ENCODE data around the gene HOXB8.

The HOXB8 gene

GRCh38 chr17:48567646-48568354, 47.3 kb downstream of the HOXB8 start:
- DNase-seq (ENCODE audit: low read depth), result no peak

- no peak for DNase-seq (ENCODE audit: low read depth)
These were observed 47.9 kb downstream of the HOXB8 start for GRCh38 chr17:48567209-48567608.

GRCh38 chr17:48566717-48567116, 48.4 kb downstream of the HOXB8 start:
- DNase-seq (ENCODE audit: low read depth), result no peak

DNA sequence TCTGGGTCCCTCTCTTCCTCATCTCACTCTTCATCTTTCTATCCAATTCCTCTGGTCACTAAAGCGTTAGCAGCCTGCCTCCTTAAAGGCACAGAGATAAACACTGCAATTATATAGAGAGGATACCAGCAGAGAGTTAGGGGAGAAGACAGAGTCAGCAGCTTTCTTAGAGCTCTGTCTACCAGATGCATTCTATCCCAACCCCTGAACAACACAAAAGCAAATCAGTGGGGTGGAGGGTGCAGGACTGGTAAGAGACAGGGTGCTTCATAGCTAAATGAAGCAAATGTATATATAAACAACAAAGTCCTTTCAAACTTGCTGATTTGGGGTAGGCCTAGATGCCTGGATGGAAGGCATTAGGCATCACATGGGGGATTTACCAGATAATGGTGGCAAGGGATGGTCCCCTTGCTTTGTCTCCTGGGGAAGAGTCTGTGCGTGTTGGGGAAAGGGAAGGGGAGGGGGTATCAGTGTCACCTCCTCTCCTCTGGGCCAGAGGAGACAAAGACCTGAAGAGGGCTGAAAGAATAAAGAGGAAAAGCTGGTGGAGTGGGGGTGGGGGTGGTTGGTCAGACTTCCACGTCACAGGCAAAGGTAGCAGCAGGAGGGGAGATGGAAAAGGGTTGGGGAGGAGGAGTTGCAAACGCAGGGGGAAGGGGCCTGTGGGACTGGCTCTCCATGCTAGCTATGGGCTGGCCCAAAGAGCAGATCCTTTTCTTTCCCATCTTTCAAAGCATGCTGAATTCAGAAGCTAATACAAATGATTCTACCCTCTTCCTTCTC, 49.0 kb downstream of the HOXB8 start:
- no peak for DNase-seq (ENCODE audit: low read depth)

GRCh38 chr17:48565022-48565554, 50.0 kb downstream of the HOXB8 start:
- no peak for DNase-seq (ENCODE audit: low read depth)

DNA sequence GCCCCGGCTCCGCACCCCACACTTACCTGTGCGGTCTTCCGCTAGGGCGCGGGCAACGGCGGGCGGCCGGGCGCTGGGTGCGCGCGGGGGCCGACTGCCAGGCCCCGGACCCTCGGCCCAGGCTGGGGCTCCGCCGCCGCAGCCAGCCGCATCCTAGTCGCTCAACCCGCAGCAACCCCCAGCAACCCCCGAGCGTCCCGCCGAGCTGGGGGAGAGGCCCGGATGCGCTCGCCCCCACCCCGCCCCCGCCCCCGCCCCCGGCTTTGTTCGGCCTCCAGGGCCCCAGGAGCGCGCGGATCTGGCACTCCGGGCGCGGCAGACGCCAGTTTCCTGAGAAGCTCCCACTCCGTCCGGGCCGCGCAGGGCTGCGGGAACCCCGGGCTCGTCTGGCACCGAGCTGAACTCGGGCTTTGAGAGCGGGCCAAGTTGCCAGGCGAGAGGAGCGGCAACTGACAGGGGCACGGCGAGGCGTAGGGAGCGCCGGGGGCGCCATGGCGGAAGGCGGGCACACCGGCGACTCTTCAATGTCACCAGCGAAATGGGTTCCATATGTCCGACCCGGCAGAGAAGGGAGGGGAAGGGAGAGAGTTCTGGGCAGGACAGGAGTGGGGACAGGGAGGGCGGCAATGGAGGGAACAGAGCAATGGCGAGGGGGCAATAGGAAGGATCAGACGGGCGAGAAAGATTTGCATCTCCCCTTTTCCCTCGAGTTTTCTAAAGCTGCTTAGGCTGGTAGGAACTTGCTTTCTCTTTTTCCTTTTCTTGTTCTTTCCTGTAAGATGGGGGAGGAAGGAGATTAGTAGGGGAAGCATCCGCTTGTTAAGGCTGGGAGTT, 50.7 kb downstream of the HOXB8 start:
- DNase-seq (ENCODE audit: low read depth), result no peak

- DNase-seq (ENCODE audit: low read depth), result no peak
These were observed 51.3 kb downstream of the HOXB8 start for GRCh38 chr17:48563867-48564187.

DNA sequence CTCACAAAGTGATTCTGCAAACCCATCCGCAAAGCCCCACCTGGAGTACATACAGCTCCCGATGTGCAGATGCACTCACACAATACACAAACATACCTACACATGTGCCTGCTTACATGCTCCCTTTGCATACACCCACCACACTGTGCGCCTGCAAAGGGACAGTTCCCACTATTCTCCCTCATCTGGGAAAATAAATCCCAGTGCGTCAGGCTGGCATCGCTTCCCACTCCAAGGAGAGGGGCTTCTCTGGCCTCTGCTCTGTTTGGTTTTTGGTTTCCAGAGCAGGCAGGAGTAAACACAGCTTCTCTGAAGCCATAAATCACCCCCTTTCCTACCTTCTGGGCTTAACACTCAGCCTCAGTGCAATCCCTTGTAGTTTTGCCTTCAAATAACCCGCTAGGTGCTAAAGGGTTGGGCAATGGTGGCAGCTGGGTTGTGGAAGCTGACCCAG, 51.7 kb downstream of the HOXB8 start:
- DNase-seq (ENCODE audit: low read depth), result no peak

GRCh38 chr17:48562934-48563333, 52.2 kb downstream of the HOXB8 start:
- DNase-seq (ENCODE audit: low read depth), result no peak

Data from activated gamma-delta T cell treated with anti-CD3 and anti-CD28 coated beads, Interleukin-2, amount 50 U/mL, for 16 hours (primary cell).